Central memory CD8-positive, alpha-beta T cell (primary cell): Measurements from ENCODE around the gene IL12A.

Experiments used
- ATAC-seq: fragments of 150-1000 bp; cut with Tn5 transposase; replicated peaks from 2 replicates; pipeline ENCODE4 v1.10.0; 2022; ENCODE audit warnings: mild to moderate bottlenecking, moderate FRiP score, moderate number of reproducible peaks; ENCODE audit not compliant: poor library complexity, severe bottlenecking; ENCODE audit errors: extremely low read depth
- DNase-seq, 2 donors: peaks; one replicate each; pipeline ENCODE4 v3.0.0; 2021; ENCODE audit warnings: low spot score in 2 of 2
- H3K27ac Mint-ChIP-seq: one replicate; pipeline ENCODE4 v1.8.0; 2022; ENCODE audit warnings: low read depth, mild to moderate bottlenecking, moderate library complexity, mixed read lengths
- H3K27me3 Mint-ChIP-seq: one replicate; pipeline ENCODE4 v1.8.0; 2022; ENCODE audit warnings: mixed read lengths
- H3K36me3 Mint-ChIP-seq: one replicate; pipeline ENCODE4 v1.8.0; 2022; ENCODE audit warnings: mild to moderate bottlenecking, moderate library complexity, mixed read lengths; ENCODE audit not compliant: insufficient read depth
- H3K4me1 Mint-ChIP-seq: one replicate; pipeline ENCODE4 v1.8.0; 2022; ENCODE audit warnings: mixed read lengths
- H3K4me3 Mint-ChIP-seq: one replicate; pipeline ENCODE4 v1.8.0; 2022; ENCODE audit warnings: mild to moderate bottlenecking, moderate library complexity, mixed read lengths
- H3K9me3 Mint-ChIP-seq: one replicate; pipeline ENCODE4 v1.8.0; 2022; ENCODE audit warnings: mixed read lengths

IL12A gene

DNA sequence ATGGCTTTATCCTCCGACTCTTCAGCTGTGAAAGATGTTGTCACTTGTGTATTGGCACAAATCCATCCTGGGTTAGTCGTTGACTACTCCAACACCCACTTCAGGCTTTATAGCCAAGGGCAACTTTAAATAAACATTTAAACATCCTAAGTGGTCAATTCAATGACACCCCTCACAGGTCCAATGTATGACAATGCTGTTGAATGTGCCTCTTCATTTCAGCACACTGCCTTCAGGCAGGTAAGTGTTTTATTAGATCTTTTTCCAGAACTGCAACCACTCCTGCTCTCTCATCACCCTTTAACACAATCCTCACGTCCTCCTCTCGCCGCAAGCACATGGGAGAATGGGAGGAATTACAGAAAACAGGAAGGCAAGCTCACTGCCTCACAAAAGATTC lies 30.3 kb downstream of the IL12A start:
- ATAC-seq (no peak), DNase-seq (no peak)
- H3K27me3 Mint-ChIP-seq = peaks cover 26% of the 10 kb centered on the region
- no peaks in the 10 kb centered on the region for H3K9me3 Mint-ChIP-seq
- H3K4me1 Mint-ChIP-seq = peaks cover 5% of the 10 kb centered on the region
- H3K4me3 Mint-ChIP-seq = no peak overlapping the region
- no peak overlapping the region for H3K27ac Mint-ChIP-seq
- no peaks in the 10 kb centered on the region for H3K36me3 Mint-ChIP-seq

- H3K27me3 Mint-ChIP-seq = peaks cover 26% of the 10 kb centered on the region
- H3K4me1 Mint-ChIP-seq = peaks cover 5% of the 10 kb centered on the region
- no peak overlapping the region for H3K4me3 Mint-ChIP-seq
- no peak overlapping the region for H3K27ac Mint-ChIP-seq
- DNase-seq (no peak), ATAC-seq (no peak)
- no peaks in the 10 kb centered on the region for H3K36me3 Mint-ChIP-seq
- no peaks in the 10 kb centered on the region for H3K9me3 Mint-ChIP-seq
Measured at GRCh38 chr3:160020057-160020711, 31.5 kb downstream of the IL12A start.

DNA sequence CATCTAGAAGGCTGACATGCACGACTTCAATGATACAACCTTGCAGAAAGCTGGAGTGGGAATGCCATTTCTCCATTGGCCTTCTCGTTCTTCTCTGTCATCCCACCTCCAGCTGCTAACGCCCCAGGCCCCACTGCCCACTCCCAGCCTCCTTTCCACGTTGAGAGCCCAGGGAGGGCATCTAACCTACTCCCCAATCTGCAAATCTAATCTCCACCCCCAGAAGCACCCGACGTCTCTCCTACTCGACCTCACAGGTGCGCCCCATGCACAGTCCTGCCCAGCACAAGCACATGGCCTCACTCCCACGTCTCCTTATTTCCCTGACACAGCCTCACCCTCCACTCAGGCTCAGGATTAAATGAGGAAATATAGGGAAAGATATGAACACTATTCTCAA lies 33.4 kb downstream of the IL12A start:
- DNase-seq (no peak), ATAC-seq (no peak)
- Mint-ChIP-seq H3K4me3 (no peak overlapping the region), H3K36me3 (no peaks in the 10 kb centered on the region), H3K27me3 (peaks cover 26% of the 10 kb centered on the region), H3K4me1 (peaks cover 5% of the 10 kb centered on the region), H3K27ac (no peak overlapping the region), H3K9me3 (no peaks in the 10 kb centered on the region)

GRCh38 chr3:160023476-160023875 lies 34.8 kb downstream of the IL12A start:
- no peaks in the 10 kb centered on the region for H3K9me3 Mint-ChIP-seq
- H3K27me3 Mint-ChIP-seq = peaks cover 26% of the 10 kb centered on the region
- no peak overlapping the region for H3K27ac Mint-ChIP-seq
- DNase-seq = no peak
- no peaks in the 10 kb centered on the region for H3K36me3 Mint-ChIP-seq
- peaks cover 5% of the 10 kb centered on the region for H3K4me1 Mint-ChIP-seq
- no peak for ATAC-seq
- no peak overlapping the region for H3K4me3 Mint-ChIP-seq

DNA sequence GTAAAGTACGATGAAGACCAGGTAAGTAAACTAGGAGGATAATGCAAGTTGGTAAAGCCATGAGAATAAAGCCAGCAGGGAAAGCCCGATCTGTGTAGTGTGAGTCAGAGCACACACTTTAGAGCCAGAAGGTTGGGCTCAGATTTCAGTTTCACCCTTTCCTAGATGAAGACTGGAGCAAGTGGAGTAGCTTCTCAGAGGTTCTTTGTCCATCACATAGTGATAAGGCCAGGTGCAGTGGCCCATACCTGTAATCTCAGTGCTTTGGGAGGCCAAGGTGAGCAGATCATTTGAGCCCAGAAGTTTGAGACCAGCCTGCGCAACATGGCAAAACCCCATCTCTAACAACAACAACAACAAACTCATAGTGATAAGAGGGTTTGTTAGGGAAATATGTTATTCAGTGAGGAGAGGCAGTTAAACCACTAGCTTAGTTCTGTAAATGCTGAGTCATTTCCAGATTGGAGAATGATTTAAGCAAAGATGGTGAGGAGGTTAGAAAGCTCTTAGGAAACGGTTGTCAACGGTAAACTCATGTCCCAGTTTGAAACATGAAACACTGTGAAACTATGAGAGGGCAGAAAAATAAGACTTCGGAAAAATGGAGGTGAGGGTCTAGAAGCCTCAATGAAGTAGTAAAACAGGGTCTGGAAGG lies 39.0 kb downstream of the IL12A start:
- no peaks in the 10 kb centered on the region for H3K9me3 Mint-ChIP-seq

DNA sequence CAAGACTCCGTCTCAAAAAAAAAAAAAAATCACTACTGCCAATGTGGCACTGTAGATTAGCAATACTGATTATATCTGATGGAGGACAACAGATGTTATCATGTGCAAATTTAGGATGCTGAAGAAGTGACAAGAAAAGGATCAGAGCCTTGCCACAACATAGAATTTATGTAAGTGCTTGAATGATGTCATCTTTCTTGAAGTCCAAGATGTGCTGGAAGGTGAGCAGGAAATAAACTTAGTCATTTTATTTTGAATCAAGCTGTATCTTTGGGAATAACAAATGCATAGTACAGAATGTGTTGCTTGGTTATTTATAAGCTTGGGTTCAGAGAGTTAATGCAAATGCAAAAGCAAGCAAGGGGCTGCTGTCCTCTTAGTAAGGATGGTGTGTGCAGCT lies 47.1 kb downstream of the IL12A start:
- Mint-ChIP-seq H3K36me3 (no peaks in the 10 kb centered on the region), H3K4me3 (no peak overlapping the region), H3K4me1 (no peaks in the 10 kb centered on the region), H3K9me3 (no peaks in the 10 kb centered on the region), H3K27me3 (peaks cover 30% of the 10 kb centered on the region), H3K27ac (no peak overlapping the region)
- DNase-seq (no peak), ATAC-seq (no peak)

More for the DNA sequence above, 39.0 kb downstream of the IL12A start:
- Mint-ChIP-seq H3K36me3 (no peaks in the 10 kb centered on the region), H3K4me1 (no peaks in the 10 kb centered on the region), H3K4me3 (no peak overlapping the region), H3K27ac (peak overlapping the region; percentile 47), H3K27me3 (peaks cover 6% of the 10 kb centered on the region)
- ATAC-seq (no peak), DNase-seq (no peak)

GRCh38 chr3:160038862-160039562 lies 50.4 kb downstream of the IL12A start:
- peaks cover 45% of the 10 kb centered on the region for H3K27me3 Mint-ChIP-seq
- H3K9me3 Mint-ChIP-seq = peaks cover 6% of the 10 kb centered on the region
- no peaks in the 10 kb centered on the region for H3K4me1 Mint-ChIP-seq
- no peaks in the 10 kb centered on the region for H3K36me3 Mint-ChIP-seq
- ATAC-seq (peak; percentile 14), DNase-seq (no peak)
- no peak overlapping the region for H3K27ac Mint-ChIP-seq
- no peak overlapping the region for H3K4me3 Mint-ChIP-seq

- ATAC-seq = no peak
- no peak for DNase-seq
- no peaks in the 10 kb centered on the region for H3K4me1 Mint-ChIP-seq
- H3K36me3 Mint-ChIP-seq = no peaks in the 10 kb centered on the region
- H3K4me3 Mint-ChIP-seq = no peak overlapping the region
- H3K27me3 Mint-ChIP-seq = peaks cover 45% of the 10 kb centered on the region
- no peak overlapping the region for H3K27ac Mint-ChIP-seq
- H3K9me3 Mint-ChIP-seq = peaks cover 6% of the 10 kb centered on the region
Measured at GRCh38 chr3:160040181-160040580, 51.5 kb downstream of the IL12A start.

GRCh38 chr3:160041465-160041864 lies 52.8 kb downstream of the IL12A start:
- H3K27ac Mint-ChIP-seq = no peak overlapping the region
- no peak overlapping the region for H3K4me3 Mint-ChIP-seq
- DNase-seq (no peak), ATAC-seq (no peak)
- H3K4me1 Mint-ChIP-seq = no peaks in the 10 kb centered on the region
- H3K36me3 Mint-ChIP-seq = peaks cover 2% of the 10 kb centered on the region
- peaks cover 6% of the 10 kb centered on the region for H3K9me3 Mint-ChIP-seq
- H3K27me3 Mint-ChIP-seq = peaks cover 38% of the 10 kb centered on the region

- peaks cover 6% of the 10 kb centered on the region for H3K9me3 Mint-ChIP-seq
- DNase-seq (no peak), ATAC-seq (no peak)
- H3K36me3 Mint-ChIP-seq = peaks cover 2% of the 10 kb centered on the region
- H3K27ac Mint-ChIP-seq = no peak overlapping the region
- no peaks in the 10 kb centered on the region for H3K4me1 Mint-ChIP-seq
- no peak overlapping the region for H3K4me3 Mint-ChIP-seq
- H3K27me3 Mint-ChIP-seq = peaks cover 24% of the 10 kb centered on the region
Measured at GRCh38 chr3:160044121-160044520, 55.5 kb downstream of the IL12A start.
